ENCODE results near the gene SYDE2. TPM values are rescaled to one million over a fixed set of nuclear protein-coding genes. Genes with fewer than 3 reads are reported as not detected.
"Not testable (repeated sequence)": the region's sequence is repeated elsewhere in the genome, so short reads cannot be mapped to it uniquely, and the experiment has no call there.

The SYDE2 gene
- total RNA-seq, 1 experiment from 2014 or later = 1.2 TPM

DNA sequence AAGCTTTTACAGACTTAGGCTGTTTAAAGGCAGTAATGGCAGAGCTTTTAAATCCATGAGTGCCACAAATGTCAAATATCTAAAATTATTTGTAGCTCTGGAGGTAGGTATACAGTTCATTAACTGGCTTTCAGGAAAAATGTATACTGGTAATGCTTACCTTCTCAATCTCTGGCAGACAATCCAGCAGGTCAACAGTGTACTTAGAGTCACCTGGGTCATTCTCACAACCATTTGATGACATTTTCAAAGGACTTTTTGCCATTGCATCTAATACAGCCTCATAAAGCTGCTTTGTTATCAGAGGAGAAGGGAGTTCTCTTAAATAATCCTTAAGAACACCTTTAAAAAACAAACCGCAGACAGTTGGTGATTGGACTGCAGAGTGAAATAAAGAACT is 31.9 kb downstream of the SYDE2 start:
- DNase-seq (ENCODE audit: low read depth) = no peak

DNA sequence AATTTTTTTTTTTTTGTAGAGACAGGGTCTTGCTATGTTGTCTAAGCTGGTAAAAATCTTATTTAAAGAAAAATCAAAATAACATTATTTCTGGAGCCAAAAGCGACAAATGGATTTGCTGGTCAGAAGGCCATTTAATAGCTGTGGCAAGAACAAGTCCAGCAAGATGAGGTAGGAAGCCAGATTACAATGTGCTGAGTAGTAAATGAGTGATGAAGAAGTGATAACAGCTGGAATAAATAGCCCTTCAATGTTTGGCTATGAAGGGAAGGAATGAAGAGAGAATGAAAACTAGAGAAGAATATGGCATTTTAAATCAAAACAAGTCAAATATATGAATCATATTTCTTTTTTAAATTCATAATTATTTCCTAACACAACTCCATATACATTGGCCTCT is 34.5 kb downstream of the SYDE2 start:
- no peak for DNase-seq (ENCODE audit: low read depth)

DNA sequence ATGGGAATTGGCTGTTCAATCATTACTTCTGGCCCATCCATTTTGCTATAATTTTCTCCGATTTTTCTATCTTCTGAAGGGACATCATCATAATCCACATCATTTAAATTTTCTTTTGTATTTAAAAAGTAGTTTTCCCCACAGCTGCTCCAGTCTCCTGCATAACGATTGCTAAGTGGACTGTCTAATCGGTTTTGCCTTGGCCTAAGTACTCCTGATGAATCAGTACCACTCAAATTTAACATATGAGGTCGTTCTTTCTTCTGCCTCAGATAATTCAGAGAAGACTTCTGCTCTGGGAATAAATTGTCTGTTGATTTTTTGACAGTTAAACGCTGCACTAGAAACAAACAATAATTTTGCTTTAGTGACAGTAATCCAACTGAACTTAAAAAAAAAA is 41.9 kb downstream of the SYDE2 start:
- no peak for DNase-seq (ENCODE audit: low read depth)

DNA sequence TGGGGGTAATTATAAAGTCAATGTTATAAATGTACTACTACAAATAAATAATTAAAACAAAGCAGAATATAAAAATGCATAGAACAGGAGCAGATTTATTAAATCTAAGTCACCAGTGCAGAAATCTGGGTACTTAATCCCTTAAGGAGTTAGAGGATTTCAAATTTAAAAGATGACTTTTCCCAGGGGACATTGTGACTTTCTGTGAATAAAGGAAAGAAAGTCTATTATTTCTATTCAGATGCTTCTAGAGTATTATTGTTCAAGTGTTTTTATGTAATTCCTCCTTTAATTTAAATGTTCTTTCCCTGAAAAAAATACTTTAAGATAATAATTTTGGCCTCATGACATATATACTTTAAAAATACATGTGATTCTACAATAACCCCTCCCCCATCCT is 43.4 kb downstream of the SYDE2 start:
- no peak for DNase-seq (ENCODE audit: low read depth)

DNA sequence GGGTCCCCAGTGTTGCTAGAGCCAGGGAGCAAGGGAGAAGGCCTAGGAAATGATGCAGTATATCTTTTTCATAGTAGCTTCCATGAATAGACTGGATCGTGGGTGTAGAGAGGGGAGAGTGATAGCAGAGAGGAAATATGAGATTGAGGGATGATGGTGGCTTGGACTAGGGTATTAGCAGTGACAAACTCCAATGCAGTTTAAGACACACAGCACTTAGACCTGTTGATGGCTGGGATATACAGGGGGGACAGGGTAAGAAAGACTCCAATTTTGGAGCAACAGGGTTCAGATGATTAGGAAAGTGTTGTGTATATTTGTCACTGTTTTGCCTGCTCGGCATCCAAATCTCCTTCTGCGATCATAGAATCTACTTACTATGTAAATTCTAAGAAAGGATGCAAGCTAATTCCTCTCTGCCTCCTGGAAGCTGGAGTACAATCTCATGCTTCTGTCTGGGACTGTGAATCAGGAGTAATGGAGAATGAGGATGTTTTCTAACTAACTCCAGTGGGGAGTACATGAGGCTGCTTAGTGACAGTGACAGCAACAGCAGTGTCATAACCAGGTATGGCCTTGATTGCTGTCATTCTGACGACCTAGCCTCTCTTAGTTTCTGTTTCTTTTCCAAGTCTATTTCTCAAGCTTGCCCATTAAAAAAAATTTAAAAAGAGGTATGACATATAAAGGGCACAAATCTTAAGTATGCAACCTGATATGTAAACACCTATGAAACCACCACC is 47.5 kb downstream of the SYDE2 start:
- DNase-seq (ENCODE audit: low read depth) = no peak

DNA sequence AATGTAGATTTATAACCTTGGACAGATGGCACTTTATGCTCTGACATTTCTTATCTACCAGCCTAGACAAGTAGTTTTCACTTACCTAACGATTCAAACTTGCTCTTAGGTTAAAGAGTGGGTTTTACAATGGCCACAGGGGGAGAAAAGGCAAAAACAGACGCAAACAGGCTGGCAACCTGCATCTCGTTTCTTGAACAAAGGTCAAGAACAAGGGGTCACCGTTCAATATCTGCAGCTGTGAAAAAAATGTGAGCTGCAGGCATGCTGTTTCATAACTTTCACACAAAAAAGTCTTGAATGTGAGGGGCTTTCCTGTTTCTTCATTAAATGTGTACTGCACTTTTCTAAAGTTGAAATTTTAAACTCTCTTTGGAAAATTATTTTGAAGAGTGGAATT is 49.4 kb downstream of the SYDE2 start:
- no peak for DNase-seq (ENCODE audit: low read depth)

DNA sequence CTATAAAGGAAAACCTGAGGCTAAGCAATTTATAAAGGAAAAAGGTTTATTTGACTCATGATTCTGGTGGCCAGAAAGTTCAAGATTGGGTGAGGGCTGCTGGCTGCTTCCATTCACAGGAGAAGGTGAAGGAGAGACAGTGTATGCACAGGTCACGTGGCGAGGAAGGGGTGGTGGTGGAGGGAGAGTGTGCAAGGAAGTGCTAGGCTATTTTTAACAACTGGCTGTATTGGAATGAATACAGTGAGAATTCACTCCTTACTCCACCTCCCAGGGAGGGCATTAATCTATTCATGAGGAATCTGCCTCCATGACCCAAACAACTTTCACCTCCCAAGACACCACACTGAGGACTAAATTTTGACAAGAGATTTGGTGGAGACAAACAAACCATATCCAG is 51.0 kb downstream of the SYDE2 start:
- DNase-seq (ENCODE audit: low read depth) = no peak

DNA sequence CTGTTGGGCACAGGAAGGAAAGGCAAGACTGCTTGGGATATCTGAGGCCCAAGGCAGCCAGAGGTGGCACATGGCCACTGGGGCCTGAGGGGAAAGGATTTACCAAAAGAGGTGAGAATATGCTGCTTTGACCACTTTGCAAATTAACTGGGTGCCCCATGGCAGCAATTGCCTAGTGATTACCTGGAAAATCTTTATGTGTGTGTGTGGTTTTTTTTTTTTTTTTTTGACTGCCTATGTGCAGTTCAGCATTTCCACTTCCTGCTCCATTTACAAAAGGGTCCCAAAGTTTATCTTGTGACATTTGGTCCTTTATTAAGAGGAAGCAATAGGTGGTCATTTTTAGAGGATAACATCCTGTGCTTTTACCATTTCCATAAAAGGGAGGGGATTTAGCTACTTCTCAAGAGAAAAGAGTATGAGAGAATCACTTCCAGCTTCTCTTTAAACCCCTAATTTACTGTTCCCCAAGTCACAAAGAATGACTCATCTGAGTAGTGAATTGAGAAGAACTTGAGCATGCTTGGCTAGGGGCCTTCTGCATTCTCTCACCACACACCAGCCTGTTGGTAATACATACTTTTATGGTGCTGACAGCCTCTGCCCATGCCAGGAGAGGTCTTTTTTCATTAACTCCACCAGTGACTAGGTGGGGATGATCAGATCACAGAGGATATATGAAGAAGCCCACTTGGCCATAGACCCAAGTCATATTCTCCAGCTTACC is 52.1 kb downstream of the SYDE2 start:
- DNase-seq (ENCODE audit: low read depth) = peak; percentile 17

DNA sequence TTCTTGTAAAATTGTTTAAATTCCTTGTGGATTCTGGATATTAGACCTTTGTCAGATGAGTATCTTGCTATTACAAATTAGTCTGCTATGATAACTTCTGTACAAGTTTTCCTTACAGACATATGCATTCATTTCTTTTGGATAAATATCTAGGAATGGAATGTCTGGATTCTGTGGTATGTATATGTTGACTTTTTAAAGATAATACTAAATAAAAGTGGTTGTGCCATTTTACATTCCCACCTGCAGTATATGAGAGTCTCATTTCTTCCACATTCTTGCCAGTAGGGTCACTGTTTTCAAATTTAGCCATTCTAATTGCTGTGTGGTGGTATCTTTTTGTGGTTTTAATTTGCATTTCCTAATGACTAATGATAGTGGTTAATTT is 53.9 kb downstream of the SYDE2 start:
- DNase-seq (ENCODE audit: low read depth) = peak; percentile 32

DNA sequence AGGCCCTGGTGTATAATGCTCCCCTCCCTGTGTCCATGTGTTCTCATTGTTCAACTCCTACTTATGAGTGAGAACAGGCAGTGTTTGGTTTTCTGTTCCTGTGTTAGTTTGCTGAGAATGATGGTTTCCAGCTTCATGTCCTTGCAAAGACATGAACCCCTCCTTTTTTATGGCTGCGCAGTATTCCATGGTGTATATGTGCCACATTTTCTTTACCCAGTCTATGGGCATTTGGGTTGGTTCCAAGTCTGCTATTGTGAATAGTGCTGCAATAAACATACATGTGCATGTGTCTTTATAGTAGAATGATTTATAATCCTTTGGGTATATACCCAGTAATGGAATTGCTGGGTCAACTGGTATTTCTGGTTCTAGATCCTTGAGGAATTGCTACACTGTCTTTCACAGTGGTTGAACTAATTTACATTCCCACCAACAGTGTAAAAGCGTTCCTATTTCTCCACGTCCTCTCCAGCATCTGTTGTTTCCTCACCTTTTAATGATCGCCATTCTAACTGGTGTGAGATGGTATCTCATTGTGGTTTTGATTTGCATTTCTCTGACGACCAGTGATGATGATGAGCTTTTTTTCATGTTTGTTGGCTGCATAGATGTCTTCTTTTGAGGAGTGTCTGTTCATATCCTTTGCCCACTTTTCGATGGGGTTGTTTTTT is 54.4 kb downstream of the SYDE2 start:
- DNase-seq (ENCODE audit: low read depth) = not testable (repeated sequence)

DNA sequence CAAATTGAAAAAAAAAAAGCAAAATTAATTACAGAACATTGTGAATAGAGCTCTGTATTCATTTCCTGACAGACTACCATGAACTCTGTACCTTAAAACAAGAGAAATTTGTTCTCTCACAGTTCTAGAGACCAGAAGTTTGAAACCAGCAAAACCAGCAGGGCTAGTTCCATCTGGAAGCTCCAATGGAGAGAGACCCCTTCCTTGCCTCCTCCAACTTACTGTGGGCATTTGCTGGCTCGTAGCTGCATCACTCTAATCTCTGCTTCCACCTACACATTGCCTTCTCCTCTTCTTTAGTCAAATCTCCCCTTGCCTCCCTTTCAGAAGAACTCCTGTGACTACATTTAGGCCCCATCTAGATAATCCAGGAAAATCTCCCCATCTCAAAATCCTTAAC is 56.5 kb downstream of the SYDE2 start:
- DNase-seq (ENCODE audit: low read depth) = no peak

DNA sequence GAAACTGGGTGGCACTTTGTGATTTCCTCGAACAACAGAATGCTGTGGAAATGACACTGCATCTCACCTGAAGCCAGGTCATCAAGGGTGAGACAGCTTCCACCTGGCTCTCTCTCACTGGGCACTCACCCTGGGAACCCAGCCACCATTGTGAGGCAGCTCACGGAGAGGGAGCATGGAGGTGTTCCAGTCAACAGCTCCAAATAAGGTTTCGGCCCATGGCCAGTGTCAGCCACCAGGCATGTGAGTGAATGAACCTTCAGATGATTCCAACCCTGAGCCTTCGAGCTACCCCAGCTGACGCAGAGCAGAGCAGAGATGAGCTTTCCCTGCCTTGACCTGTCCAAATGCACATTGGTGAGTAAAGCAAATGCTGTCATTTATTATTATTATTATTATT is 58.1 kb downstream of the SYDE2 start:
- DNase-seq (ENCODE audit: low read depth) = no peak

DNA sequence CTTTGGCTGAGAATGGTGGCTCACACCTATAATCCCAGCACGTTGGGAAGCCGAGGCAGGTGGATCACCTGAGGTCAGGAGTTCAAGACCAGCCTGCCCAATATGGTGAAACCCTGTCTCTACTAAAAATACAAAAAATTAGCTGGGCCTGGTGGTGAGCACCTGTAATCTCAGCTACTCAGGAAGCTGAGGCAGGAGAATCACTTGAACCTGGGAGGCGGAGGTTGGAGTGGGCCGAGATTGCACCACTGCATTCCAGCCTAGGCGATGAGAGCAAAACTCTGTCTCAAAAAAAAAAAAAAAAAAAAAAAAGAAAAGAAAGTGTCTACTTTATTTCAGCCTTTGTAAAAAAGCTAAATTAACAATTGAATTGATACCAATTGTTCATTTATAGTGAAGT is 62.4 kb downstream of the SYDE2 start:
- not testable (repeated sequence) for DNase-seq (ENCODE audit: low read depth)

DNA sequence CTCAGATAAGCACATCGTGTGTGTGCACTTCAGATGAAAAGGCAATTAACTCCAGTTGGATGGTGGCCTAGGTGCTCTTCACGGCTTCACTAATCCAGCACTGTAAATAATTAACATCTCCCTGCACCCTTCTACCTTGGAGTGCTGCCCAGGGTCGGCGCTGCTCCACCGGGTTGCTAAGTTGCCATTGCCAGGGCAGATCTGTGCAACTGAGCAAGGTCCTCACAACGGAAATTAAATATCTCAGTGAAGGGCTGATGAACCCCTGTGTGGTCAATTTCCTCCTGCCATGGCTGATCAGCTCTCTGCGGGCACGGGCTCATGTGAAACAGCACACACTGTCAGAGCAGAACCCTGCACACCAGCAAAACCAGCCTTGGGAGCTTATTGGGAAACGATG is 63.2 kb downstream of the SYDE2 start:
- no peak for DNase-seq (ENCODE audit: low read depth)

DNA sequence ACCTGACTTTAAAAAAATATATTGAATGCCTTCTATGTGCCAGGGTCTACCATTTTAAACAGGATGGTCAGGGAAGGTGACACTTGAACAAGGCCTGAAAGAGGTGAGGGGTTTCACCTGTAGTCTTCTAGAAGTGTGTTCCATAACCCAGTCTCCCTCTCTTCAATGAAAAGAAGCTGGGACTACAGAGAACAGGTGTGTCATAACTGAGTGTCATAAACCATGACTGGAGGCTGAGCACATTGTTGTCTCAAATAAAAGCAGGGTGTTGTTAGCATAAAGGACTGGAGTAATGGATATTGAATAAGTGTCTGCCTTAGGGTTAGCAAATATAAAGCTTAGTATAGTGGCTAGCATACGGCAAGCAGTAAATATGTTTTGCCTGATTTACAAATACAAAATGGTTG is 65.4 kb downstream of the SYDE2 start:
- no peak for DNase-seq (ENCODE audit: low read depth)

DNA sequence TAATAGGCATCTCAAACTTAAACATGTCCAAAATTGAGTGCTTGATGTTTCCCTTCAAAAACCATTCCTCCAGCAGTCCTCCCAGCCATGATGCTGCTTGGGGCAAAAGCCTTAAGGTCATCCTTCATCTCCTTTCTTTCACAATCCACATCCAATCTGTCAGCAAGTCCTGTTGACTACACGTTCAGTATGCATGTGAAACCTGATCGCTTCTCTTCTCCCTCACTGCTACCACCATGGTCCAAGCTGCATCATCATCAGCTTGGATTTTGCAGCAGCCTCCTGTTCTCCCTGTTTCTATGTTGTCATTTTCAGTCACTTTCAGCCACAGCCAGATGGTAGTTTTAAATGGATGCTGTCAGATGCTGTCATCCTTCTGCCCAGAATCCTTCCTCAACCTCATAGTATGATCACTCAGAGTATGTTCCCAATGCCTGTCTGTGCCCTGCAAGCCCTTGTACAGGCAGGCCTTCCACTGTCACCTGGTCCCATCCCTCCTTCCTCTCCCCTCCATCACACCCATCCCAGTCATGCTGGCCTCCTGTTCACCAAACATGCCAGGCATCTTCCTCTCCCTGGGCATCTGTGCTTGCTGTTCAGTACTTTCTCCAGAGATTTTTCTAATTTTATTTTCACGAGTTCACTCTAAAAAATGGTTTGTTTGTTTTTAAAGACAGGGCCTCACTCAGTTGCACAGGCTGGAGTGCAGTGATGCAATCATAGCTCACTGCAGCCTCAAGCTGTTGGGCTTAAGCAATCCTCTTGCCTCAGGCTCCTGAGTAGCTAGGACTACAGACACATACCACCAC is 66.0 kb downstream of the SYDE2 start:
- DNase-seq (ENCODE audit: low read depth) = no peak

DNA sequence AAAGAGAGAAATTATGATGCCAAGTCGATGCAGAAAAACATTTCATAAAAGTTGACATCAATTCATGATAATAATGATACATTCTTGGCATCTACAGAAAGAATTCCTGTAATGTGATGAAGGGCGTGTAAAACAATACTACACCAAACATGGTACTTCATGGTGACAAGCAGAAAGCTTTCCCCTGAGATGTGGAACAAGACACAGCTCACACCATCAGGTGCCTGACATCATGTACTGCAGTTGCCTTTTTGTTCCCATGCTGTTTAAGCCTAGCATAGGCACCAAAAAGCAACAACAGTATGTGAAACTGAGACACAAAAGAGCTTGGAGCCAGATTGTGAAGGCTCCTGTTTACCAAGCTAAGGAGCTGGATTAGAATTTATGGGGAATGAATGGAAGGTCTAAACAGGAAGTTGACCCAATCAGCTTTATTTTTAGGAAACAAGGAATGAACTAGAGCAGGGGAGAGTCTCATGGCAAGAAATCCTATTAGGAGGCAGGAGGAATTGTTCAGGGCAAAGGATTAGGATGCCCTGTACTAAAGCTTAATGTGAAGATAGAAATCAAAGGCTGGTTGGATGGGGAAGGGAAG is 67.2 kb downstream of the SYDE2 start:
- DNase-seq (ENCODE audit: low read depth) = no peak

DNA sequence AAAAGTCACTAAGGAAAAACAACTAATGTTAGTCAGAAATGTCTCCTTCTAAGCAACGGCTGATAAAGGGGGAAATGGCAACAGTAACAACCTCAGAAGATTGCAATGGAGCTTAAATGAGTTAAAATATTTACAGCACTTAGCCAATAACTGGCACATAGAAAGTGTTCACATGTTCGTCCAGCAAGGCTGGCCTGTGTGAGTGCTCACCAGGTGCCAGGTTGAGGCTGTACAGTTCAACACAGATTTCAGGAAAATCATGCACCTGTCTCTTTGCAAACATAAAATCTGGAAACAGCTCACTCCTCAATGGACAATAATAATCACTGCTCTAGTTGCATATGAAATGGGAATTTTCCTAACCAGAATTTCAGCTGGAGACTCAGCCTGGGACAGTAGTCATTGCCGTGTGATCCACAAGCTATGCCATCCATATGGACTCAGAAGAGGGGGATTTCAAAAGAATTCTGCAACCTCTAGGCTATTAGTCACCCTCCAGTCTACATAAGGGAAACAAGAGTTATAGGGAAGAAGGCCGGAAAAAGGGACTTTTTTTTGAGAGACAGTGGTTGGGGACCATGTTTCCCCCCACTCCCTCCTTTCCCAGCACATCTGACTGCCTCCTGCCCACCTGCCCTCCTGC is 68.6 kb downstream of the SYDE2 start:
- no peak for DNase-seq (ENCODE audit: low read depth)

DNA sequence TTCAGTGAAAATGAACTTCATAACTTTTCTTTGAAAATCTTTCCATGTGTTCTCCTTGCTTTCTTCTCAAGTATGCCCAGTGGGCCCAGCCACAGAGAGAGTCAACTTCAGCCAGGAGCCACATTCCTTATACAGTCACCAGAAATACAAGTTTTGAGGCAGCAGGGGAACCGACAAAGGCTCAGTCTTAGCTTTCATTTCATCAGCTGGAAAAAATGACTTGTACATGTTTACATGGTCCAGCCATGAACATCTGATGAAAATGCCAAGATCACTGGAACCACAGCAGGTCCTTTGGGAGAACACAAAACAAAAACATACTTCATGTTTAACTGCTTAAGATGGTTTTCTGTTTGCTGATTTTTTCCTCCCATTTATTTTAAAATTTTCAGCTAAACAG is 72.5 kb downstream of the SYDE2 start:
- DNase-seq (ENCODE audit: low read depth) = peak; percentile 25

DNA sequence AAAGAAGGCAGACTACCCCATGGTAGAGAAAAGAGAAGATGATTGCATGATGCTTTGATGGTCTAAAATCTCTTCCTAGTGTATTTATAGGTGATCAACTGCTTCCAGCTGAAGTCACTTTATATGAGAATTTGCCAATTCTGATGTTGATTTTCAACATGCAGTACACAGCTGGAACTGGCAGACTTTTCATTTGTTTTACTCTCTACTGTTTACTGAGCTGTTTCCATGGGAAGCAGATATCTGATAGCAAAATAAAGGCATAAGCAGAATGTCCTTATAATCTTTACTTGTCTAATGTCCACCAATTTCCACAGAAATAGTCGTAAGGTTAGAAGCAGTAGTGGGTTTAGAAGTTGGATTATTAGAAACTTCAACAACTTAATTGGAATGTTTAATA is 74.9 kb downstream of the SYDE2 start:
- DNase-seq (ENCODE audit: low read depth) = no peak

DNA sequence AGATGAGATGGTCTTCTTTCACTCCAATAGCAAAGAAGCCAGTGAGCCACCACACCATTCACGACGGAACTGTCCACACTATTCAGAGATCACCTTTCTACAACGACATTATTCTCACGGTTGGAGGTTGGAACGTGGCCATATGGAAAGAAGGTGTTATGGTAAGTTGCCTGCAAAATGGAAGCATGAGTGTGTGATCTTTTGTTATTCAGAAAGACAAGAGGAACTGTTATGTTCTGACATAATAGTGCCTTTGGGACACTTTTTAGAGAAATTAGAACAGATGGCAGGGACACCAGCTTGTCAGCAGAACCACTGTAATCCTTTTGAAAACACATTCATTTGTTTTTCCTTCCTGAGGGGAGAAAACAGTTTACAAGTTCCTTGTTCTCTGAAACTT is 76.7 kb downstream of the SYDE2 start:
- no peak for DNase-seq (ENCODE audit: low read depth)
